A549 (cell line): ENCODE measurements around the gene UTRN. TPM values are rescaled to one million over a fixed set of nuclear protein-coding genes. Genes with fewer than 3 reads are reported as not detected.

Source experiments
- ATAC-seq, 2 experiments: fragments of 200-7000 bp in 1 of 2; fragments of >200 bp in 1 of 2; cut with Nextera tagmentation in 1 of 2; cut with Tn5 transposase in 1 of 2; 3 replicates each; pipeline versions ENCODE4 v1.8.0 to v1.9.1; 2018 to 2020; ENCODE audit warnings: mild to moderate bottlenecking in 1 of 2, moderate library complexity in 1 of 2
- CTCF ChIA-PET: fragments of 300-600 bp; sonication (Branson Sonifier 250); formaldehyde crosslinking; extraction: SDS; loops from one replicate; lab custom pipeline; 2021; ENCODE audit warnings: antibody characterized with exemption, inconsistent platforms; lab: Yijun Ruan, JAX
- POLR2A ChIA-PET: fragments of 350-600 bp; formaldehyde crosslinking; extraction: SDS; loops from one replicate; lab custom pipeline; 2021; ENCODE audit warnings: antibody characterized with exemption, inconsistent platforms; lab: Yijun Ruan, JAX
- DNase-seq, 2 experiments: peaks; one replicate each; pipeline versions ENCODE4 v3.0.0 to v3.0.0-alpha.2; 2011 to 2016; ENCODE audit warnings: low read depth in 1 of 2, low spot score in 1 of 2
- FAIRE-seq: peaks from 2 replicates; lab custom pipeline; 2011; peaks lifted over from hg19 to GRCh38; lab: Jason Lieb, UNC
- H3K27ac ChIP-seq, 2 experiments: fragments of >200 bp; sonication (Bioruptor Twin); formaldehyde crosslinking; 3 replicates each; pipeline ENCODE4 v1.5.1; 2016 to 2017
- H3K4me1 ChIP-seq: fragments of >200 bp; sonication (Bioruptor Twin); formaldehyde crosslinking; 3 replicates; pipeline ENCODE4 v1.6.1; 2016
- H3K4me2 ChIP-seq: fragments of >200 bp; sonication (Bioruptor Twin); formaldehyde crosslinking; 3 replicates; pipeline ENCODE4 v1.6.1; 2016
- H3K4me3 ChIP-seq: fragments of >200 bp; sonication (Bioruptor Twin); formaldehyde crosslinking; 3 replicates; pipeline ENCODE4 v1.5.1; 2016
- H3K9me3 ChIP-seq: fragments of >200 bp; sonication (Bioruptor Twin); formaldehyde crosslinking; 3 replicates; pipeline ENCODE4 v1.6.1; 2016
- CBX8 ChIP-seq: fragments of 200-600 bp; sonication (generic); IDR thresholded peaks from 2 replicates; pipeline ENCODE4 v1.6.1; 2016
- CEBPB ChIP-seq, 2 experiments: fragments of >200 bp in 1 of 2; sonication (Bioruptor Twin) in 1 of 2; formaldehyde crosslinking in 1 of 2; IDR thresholded peaks; 2 replicates each; pipeline ENCODE4 v1.6.1; 2012 to 2016
- CHD2 ChIP-seq: fragments of 150-350 bp; IDR thresholded peaks from 2 replicates; pipeline ENCODE4 v1.6.1; 2014; ENCODE audit warnings: low read length; ENCODE audit not compliant: partially characterized antibody
- EHF ChIP-seq: fragments of 250-450 bp; sonication (Bioruptor Pico); IDR thresholded peaks from 2 replicates; pipeline ENCODE4 v1.5.0; 2020; ENCODE audit warnings: mild to moderate bottlenecking
- EHMT2 ChIP-seq: fragments of 200-600 bp; sonication (generic); IDR thresholded peaks from 2 replicates; pipeline ENCODE4 v1.6.1; 2016; ENCODE audit warnings: antibody characterized with exemption, low read depth, mild to moderate bottlenecking, moderate library complexity
- FOSL2 ChIP-seq, 2 experiments: fragments of 450-650 bp in 1 of 2; fragments of >200 bp in 1 of 2; sonication (Bioruptor Twin) in 1 of 2; formaldehyde crosslinking; IDR thresholded peaks; 2 replicates each; pipeline versions ENCODE4 v1.5.0 to v1.6.1; 2016 to 2020; ENCODE audit warnings: mild to moderate bottlenecking in 1 of 2, moderate library complexity in 1 of 2
- GATA3 ChIP-seq: IDR thresholded peaks from 2 replicates; pipeline ENCODE4 v1.6.1; 2012; ENCODE audit warnings: borderline replicate concordance
- HEYL ChIP-seq: fragments of 250-450 bp; sonication (Bioruptor Pico); IDR thresholded peaks from 2 replicates; pipeline ENCODE4 v1.8.0; 2021; ENCODE audit warnings: mild to moderate bottlenecking, moderate library complexity
- HOXB13 ChIP-seq: fragments of 250-450 bp; sonication (Bioruptor Pico); IDR thresholded peaks from 2 replicates; pipeline ENCODE4 v1.5.0; 2020; ENCODE audit warnings: low read depth, mild to moderate bottlenecking, moderate library complexity
- HOXB5 ChIP-seq: fragments of 250-450 bp; sonication (Bioruptor Pico); IDR thresholded peaks from 2 replicates; pipeline ENCODE4 v1.5.0; 2020; ENCODE audit warnings: mild to moderate bottlenecking, moderate library complexity
- JUN ChIP-seq, 2 experiments: fragments of >200 bp; sonication (Bioruptor Twin); formaldehyde crosslinking; IDR thresholded peaks; 2 replicates in 1 of 2; 3 replicates in 1 of 2; pipeline ENCODE4 v1.6.1; 2016 to 2017
- JUNB ChIP-seq: fragments of >200 bp; sonication (Bioruptor Twin); formaldehyde crosslinking; IDR thresholded peaks from 2 replicates; pipeline ENCODE4 v1.6.1; 2016
- KDM5A ChIP-seq: fragments of 200-600 bp; sonication (generic); IDR thresholded peaks from 2 replicates; pipeline ENCODE4 v1.6.1; 2016; ENCODE audit warnings: antibody characterized with exemption, mild to moderate bottlenecking
- MAFK ChIP-seq: fragments of 450-650 bp; IDR thresholded peaks from 2 replicates; pipeline ENCODE4 v1.6.1; 2014; ENCODE audit not compliant: partially characterized antibody
- POLR2AphosphoS2 ChIP-seq: conservative IDR thresholded peaks from 2 replicates; pipeline ENCODE4 v1.6.1; 2012; ENCODE audit warnings: low read length, improper control_type of control experiment, inconsistent platforms
- TFCP2L1 ChIP-seq: fragments of 250-450 bp; sonication (Bioruptor Pico); IDR thresholded peaks from 2 replicates; pipeline ENCODE4 v1.5.0; 2021; ENCODE audit warnings: mild to moderate bottlenecking
- ZFP36 ChIP-seq: fragments of 450-650 bp; IDR thresholded peaks from 2 replicates; pipeline ENCODE4 v1.6.1; 2014; ENCODE audit warnings: borderline replicate concordance; ENCODE audit not compliant: partially characterized antibody
- ZSCAN20 ChIP-seq: fragments of 250-450 bp; sonication (Bioruptor Pico); IDR thresholded peaks from 2 replicates; pipeline ENCODE4 v1.8.0; 2022; ENCODE audit warnings: mild to moderate bottlenecking, moderate library complexity
- WGBS: methylation state at CpG from one replicate; pipeline ENCODE4 v1.1.6; 2017; ENCODE audit errors: missing lambda C conversion rate; 5-methylcytosine and 5-hydroxymethylcytosine counted together
- polyA plus RNA-seq, 4 experiments: library from polyadenylated mRNA; depleted of rRNA in 3 of 4; stranded (reverse); fragments of >200 nt; fragmentation: RNase III in 1 of 4; extraction: RNeasy Plus Mini Kit Qiagen cat#74134 plus additional on column Dnase treatment in 1 of 4; gene quantifications; 2 replicates in 3 of 4; 3 replicates in 1 of 4; pipeline ENCODE4 v1.2.3, GENCODE V29; 2011 to 2017
- TF ChIP-seq, protein P1 (sequence below): fragments of 450-650 bp; IDR thresholded peaks from 2 replicates; pipeline ENCODE4 v1.6.1; 2014; ENCODE audit warnings: antibody characterized with exemption
- TF ChIP-seq, protein P2 (sequence below): fragments of 250-450 bp; sonication (Bioruptor Pico); IDR thresholded peaks from 2 replicates; pipeline ENCODE4 v1.5.0; 2021; ENCODE audit warnings: mild to moderate bottlenecking, moderate library complexity, borderline replicate concordance
- TF ChIP-seq, protein P3 (sequence below): fragments of >200 bp; sonication (Bioruptor Twin); formaldehyde crosslinking; IDR thresholded peaks from 3 replicates; pipeline ENCODE4 v1.5.1; 2016
- TF ChIP-seq, protein P4 (sequence below): IDR thresholded peaks from 2 replicates; pipeline ENCODE4 v1.6.1; 2012

Gene UTRN
- polyA plus RNA-seq, 2 of the 4 experiments (the other 2 are of a cell fraction) = 10.6 to 20.8 TPM

DNA sequence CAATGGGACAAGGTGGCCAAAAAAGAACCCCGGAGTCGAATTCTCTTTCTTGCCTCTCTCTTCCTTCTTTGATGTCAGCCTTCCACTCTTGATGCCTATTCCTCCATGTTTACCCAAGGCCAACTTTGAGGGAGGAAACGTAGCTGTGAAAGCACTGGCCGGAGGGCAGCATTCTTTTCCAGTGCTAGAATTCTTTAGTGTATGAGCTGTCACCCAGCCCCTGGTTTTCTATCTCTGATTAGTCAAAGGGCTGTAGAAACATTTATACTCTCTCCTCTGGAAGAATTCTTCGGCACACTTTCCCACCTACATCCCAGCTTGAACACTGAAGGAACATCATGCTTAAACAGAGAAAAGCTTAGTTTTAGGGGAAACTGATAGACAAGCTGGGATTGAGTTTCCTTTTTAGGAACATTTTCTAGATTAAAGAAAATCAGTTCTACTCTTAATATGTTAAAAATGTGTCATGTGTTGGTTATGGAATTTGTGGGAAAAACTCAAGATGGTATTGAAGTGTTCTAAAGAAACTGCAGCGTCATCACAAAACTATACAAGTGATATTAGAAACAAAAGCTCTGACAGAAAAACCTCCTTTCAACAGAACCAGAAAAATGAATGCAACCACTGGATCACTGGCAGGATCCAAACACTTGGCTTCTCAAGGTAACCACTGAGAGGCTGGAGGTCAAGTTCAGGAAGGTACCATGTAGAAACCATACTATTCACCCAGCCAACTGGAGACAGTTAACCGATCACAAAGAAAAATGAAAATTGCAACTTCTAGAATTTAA is 20.7 kb upstream of the UTRN start:
- CTCF ChIA-PET = interaction anchor here (1.3 kb wide), 1 partner anchor 48 kb away, joined by 3 read pairs; no protein-coding TSS in a partner anchor
- peak; percentile 64 to 90 for DNase-seq

DNA sequence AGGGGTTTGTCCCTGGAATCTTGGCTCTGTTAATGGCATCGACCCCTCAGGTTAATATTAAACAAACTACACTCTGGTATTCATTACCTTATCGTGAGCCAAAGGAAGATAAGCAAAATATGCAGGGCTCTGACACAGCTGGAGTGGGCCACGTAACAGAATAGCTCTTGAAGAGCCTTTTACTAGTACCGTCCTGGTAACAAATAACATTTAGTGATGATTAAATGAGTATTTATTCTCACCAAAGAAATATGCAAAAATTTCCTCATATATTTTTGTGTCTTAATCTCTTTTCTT is 20.1 kb upstream of the UTRN start:
- H3K4me3 ChIP-seq = peak overlapping the region; percentile 21; the same call in 1 of the 3 replicates
- peaks cover 41% of the 10 kb centered on the region for H3K4me1 ChIP-seq
- TF ChIP-seq POLR2AphosphoS2 = no peak
- TF ChIP-seq, protein P1, sequence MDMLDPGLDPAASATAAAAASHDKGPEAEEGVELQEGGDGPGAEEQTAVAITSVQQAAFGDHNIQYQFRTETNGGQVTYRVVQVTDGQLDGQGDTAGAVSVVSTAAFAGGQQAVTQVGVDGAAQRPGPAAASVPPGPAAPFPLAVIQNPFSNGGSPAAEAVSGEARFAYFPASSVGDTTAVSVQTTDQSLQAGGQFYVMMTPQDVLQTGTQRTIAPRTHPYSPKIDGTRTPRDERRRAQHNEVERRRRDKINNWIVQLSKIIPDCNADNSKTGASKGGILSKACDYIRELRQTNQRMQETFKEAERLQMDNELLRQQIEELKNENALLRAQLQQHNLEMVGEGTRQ = no peak
- no peak for TF ChIP-seq ZSCAN20
- no peak for TF ChIP-seq HOXB13 (CRISPR knock-in tag)
- no peak for TF ChIP-seq KDM5A
- TF ChIP-seq, protein P2, sequence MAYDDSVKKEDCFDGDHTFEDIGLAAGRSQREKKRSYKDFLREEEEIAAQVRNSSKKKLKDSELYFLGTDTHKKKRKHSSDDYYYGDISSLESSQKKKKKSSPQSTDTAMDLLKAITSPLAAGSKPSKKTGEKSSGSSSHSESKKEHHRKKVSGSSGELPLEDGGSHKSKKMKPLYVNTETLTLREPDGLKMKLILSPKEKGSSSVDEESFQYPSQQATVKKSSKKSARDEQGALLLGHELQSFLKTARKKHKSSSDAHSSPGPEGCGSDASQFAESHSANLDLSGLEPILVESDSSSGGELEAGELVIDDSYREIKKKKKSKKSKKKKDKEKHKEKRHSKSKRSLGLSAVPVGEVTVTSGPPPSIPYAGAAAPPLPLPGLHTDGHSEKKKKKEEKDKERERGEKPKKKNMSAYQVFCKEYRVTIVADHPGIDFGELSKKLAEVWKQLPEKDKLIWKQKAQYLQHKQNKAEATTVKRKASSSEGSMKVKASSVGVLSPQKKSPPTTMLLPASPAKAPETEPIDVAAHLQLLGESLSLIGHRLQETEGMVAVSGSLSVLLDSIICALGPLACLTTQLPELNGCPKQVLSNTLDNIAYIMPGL (CRISPR knock-in tag) = no peak
- TF ChIP-seq ZFP36 = no peak
- no peak for TF ChIP-seq CHD2
- no peak for TF ChIP-seq HOXB5
- TF ChIP-seq, protein P3, sequence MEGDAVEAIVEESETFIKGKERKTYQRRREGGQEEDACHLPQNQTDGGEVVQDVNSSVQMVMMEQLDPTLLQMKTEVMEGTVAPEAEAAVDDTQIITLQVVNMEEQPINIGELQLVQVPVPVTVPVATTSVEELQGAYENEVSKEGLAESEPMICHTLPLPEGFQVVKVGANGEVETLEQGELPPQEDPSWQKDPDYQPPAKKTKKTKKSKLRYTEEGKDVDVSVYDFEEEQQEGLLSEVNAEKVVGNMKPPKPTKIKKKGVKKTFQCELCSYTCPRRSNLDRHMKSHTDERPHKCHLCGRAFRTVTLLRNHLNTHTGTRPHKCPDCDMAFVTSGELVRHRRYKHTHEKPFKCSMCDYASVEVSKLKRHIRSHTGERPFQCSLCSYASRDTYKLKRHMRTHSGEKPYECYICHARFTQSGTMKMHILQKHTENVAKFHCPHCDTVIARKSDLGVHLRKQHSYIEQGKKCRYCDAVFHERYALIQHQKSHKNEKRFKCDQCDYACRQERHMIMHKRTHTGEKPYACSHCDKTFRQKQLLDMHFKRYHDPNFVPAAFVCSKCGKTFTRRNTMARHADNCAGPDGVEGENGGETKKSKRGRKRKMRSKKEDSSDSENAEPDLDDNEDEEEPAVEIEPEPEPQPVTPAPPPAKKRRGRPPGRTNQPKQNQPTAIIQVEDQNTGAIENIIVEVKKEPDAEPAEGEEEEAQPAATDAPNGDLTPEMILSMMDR = no peak
- no peak for TF ChIP-seq HEYL (CRISPR knock-in tag)
- ATAC-seq (peak in 1 of 2 experiments; percentile 43; a peak in 3 of 6 replicates), DNase-seq (peak in 1 of 2 experiments; percentile 21), FAIRE-seq (no peak)
- no peaks in the 10 kb centered on the region for H3K9me3 ChIP-seq
- 3% methylated on average over 4 of the region's 4 CpGs for WGBS
- ChIA-PET POLR2A (interaction anchor here (0.9 to 1.4 kb wide), 2 partner anchors 21 to 49 kb away, joined by 3 to 6 read pairs; no protein-coding TSS in a partner anchor), CTCF (interaction anchor here (1.3 to 1.6 kb wide), 2 partner anchors 22 to 48 kb away, joined by 3 to 5 read pairs; no protein-coding TSS in a partner anchor)
- H3K4me2 ChIP-seq = peak overlapping the region; percentile 90
- H3K27ac ChIP-seq = peak overlapping the region; percentile 87 to 90

More for the DNA sequence above, 20.7 kb upstream of the UTRN start:
- Histone ChIP-seq H3K9me3 (no peaks in the 10 kb centered on the region), H3K4me2 (peak overlapping the region; percentile 90), H3K4me1 (peaks cover 45% of the 10 kb centered on the region), H3K27ac (peak overlapping the region; percentile 87 to 90), H3K4me3 (peak overlapping the region; percentile 21; the same call in 1 of the 3 replicates)
- POLR2A ChIA-PET = interaction anchor here (0.5 to 1.4 kb wide), 2 partner anchors 22 to 79 kb away, joined by 3 to 6 read pairs; no protein-coding TSS in a partner anchor
- 4% methylated on average over 7 of the region's 7 CpGs for WGBS
- peak; percentile 93 to 94 for ATAC-seq
- peak; percentile 78 for FAIRE-seq
- peak in 1 of 2 experiments; percentile 51; a peak in 1 of 5 replicates for TF ChIP-seq JUN (IDR thresholded peaks at IDR 0.05)
- peak; percentile 99 for TF ChIP-seq MAFK
- TF ChIP-seq CEBPB (IDR thresholded peaks at IDR 0.05) = peak in 1 of 2 experiments; percentile 55; a peak in 2 of 4 replicates
- TF ChIP-seq EHMT2 = no peak
- TF ChIP-seq CHD2 = no peak
- TF ChIP-seq TFCP2L1 (CRISPR knock-in tag) = no peak
- TF ChIP-seq GATA3 = peak; percentile 68; the same call in 1 of the 2 replicates
- peak; percentile 47 for TF ChIP-seq FOSL2 (IDR thresholded peaks at IDR 0.05)
- TF ChIP-seq FOSL2 (CRISPR knock-in tag; IDR thresholded peaks at IDR 0.05) = peak; percentile 77
- no peak for TF ChIP-seq CBX8
- TF ChIP-seq JUNB = peak; percentile 47; the same call in 1 of the 2 replicates
- no peak for TF ChIP-seq EHF
- TF ChIP-seq, protein P4, sequence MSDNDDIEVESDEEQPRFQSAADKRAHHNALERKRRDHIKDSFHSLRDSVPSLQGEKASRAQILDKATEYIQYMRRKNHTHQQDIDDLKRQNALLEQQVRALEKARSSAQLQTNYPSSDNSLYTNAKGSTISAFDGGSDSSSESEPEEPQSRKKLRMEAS = peak; percentile 67; the same call in 1 of the 2 replicates
